HG03439 (cell line): ENCODE measurements around the gene ZXDA.
"Not testable (repeated sequence)": the region's sequence is repeated elsewhere in the genome, so short reads cannot be mapped to it uniquely, and the experiment has no call there.

Source experiments
- ATAC-seq: cut with Tn5 transposase; IDR thresholded peaks from one replicate; pipeline ENCODE4 v1.9.1; 2021; ENCODE audit warnings: mild to moderate bottlenecking, moderate library complexity; ENCODE audit not compliant: unreplicated experiment

Gene ZXDA

DNA sequence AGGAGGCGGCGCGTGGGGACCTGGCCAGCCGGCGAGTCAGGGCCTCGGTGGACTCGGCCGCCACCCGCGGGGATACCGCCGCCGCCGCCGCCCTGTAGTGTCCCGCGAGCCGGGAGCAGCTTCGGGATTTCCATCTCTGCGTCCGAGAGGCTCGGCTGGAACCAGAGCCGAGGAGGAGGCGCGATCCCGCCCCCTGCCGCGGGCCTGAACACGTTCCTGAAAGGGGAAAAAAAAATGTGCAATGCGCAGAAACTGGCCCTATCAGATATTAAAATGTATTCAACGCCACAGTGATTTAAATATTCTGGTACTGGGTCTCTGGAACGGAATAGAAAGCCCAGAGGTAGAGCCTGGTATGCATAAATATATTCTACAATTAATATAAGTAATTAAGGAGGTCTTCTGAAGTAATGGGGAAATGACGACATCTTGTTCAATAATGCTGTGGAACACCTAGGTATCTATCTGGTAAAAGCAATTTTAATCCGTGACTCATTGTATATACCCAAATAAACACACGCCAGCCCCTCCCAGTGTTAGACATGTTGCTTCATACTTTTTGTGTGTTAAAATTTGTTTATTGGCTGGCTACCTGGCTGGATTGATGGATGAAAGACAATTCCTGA, at the start of gene ZXDA:
Gene ZXDA, minus strand, starts transcription at position 172 of the 626 bp plus-strand sequence. Its CDS starts 38 bp downstream, at position 134.
- ATAC-seq, result peak; percentile 79

- ATAC-seq, result no peak
Measured at GRCh38 chrX:57952320-57952678, 42.0 kb upstream of the ZXDA start.

- no peak for ATAC-seq
Measured at GRCh38 chrX:57951666-57952319, 41.5 kb upstream of the ZXDA start.

DNA sequence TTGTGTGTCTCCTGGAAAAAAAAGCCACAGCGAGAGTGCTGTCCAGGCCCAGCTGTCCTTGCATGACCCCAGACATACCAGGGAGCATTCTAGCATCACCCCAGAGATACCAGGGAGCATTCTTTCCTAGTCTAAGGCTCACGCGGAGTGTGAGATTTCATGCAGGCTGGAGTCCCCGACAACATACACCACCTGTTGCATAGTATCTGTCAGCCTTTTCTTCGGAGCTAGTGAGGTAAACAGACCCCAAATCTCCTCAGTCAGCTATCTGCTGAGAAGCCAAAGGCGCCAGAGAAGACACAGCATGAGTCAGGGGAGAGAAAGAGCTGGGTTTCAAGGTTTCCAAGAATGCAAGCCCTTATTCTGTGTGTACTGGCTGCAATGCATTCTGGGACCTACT, 23.1 kb upstream of the ZXDA start:
- no peak for ATAC-seq

GRCh38 chrX:57932266-57932665, 22.0 kb upstream of the ZXDA start:
- no peak for ATAC-seq

DNA sequence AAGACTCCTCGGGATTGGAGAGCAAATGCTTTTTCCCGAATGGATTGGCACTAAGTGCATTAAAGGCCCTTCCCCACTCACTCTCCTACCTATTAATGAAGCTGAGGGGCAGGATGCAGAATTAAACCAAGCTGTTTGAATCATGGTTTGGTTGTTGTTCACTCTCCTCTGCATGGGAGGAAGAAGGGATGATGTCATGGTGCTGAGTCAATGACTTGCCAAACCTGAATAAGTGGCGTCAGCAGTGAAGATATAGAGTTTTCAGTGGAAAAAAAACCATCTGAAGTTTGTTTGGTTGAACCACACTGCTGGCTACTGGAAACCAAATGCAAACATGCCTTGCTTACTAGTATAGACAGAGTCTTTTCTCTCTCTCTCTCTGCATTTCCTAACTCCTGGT, 19.8 kb upstream of the ZXDA start:
- no peak for ATAC-seq

DNA sequence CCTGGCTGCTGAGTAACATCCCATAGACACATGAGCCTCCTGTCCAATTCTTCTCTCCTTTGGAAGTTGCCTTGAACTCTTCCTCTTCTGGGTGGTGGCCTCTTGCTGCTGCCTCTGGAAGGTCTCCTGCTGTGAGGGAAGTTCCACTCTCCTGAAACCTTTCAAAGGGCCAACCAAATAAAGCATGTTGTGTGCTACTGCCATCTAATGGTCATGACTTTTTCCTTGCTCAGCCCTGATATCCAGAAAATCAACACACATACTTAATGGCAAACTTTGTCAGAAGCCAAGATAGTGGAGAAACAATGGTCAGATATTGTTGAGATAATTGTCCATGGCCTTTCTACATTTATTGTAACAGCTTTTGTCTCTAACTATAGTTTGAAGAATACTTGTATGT, 19.1 kb upstream of the ZXDA start:
- no peak for ATAC-seq

GRCh38 chrX:57925806-57926205, 15.5 kb upstream of the ZXDA start:
- ATAC-seq, result no peak

GRCh38 chrX:57918750-57919436, 8.6 kb upstream of the ZXDA start:
- no peak for ATAC-seq

DNA sequence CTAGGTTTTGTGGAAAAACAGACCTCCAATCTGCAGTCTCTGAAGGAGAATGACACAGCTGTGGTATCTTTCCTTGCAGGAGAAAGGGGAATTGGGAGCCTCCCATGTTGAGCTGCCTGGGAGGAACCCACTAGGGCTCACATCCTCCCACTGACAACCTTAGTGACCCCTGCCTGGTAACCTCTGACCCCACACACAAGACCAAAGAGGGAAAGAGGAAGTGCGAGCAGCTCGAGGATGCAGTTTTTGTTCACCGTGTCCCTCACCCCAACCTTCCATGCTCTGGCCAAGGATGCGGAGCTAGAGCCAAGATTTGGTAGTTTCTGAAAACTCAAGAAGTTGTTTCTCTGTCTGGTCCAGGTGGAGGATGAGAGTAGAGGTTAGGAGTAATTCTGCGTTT, 5.4 kb upstream of the ZXDA start:
- ATAC-seq, result no peak

- ATAC-seq, result peak; percentile 78
Measured at GRCh38 chrX:57909595-57910286, 517 bp downstream of the ZXDA start.

- ATAC-seq, result not testable (repeated sequence)
Measured at GRCh38 chrX:57908972-57909594, 1.2 kb downstream of the ZXDA start.

DNA sequence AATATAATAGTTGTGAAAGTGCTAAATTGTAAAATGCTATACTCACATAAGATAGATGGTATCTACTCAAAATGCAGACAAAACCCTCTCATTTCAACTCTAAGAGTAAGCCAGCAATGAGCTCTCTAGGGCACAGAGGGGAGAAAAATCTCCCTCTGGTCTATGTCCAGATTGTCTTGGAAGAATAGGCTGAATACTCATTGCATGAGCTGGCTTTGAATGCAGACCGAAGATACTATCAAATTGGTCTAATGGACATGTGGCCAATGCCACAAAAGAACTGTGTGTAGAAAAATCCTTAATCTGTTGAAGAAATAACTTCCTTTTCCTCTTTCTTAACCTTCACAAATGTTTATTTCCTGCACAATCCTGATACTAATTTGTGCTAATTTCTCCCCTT, 3.5 kb downstream of the ZXDA start:
- ATAC-seq, result no peak

DNA sequence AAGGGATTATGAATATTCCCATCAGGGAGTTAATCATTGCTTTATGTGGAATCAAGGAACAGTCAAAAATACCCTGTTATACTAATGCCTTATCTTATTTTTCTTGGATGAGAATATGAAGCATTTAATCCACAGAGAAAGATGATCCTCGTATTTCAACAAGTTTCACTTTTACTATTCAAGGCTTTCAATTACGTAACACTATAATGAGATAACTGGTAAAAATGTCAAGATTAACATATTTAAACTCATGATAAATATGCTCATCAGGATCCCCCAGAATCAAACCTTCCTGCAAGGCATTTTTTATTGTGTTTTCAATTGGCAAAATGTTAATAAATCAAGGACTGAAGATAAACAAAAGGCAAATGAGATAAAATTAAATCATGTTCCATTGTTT, 5.1 kb downstream of the ZXDA start:
- ATAC-seq, result no peak

- no peak for ATAC-seq
Measured at GRCh38 chrX:57904176-57904880, 5.9 kb downstream of the ZXDA start.

DNA sequence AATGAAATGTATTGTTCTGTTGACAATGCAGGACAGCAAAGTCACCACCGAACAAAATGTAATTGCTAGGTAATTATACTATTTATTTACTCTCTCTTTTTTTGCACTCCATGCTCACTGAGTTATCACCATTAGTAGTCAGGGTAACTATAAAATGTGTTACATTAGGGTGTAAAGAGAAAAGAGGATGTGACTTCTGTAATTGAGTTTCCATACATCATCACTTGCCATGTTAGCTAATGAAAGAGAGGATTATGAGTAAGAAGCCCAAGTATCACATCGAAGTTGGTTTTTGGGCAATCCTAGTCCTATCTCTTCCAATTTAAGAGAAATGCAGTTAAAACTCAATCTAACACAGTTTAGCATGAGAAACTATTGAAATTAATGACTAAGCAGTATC, 7.6 kb downstream of the ZXDA start:
- no peak for ATAC-seq

DNA sequence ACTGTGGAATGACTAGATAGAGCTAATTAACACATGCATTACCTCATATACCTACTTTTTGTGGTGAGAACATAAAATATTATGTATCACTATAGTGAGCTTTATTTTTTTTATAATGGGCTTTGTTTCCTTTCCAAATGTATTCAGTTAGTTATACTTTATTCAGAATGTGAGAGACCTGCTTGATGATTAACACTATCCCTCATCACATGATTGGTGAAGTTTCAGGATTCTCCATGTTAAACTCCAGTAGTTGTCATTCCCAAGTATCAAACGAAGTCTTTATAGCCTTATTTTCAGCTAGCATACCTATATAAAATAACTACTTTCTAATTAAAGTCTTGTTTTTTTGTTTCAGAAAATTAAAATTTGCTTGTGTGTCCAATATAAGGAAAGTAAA, 8.8 kb downstream of the ZXDA start:
- ATAC-seq, result no peak

- no peak for ATAC-seq
Measured at GRCh38 chrX:57900975-57901374, 9.3 kb downstream of the ZXDA start.

GRCh38 chrX:57899906-57900305, 10.4 kb downstream of the ZXDA start:
- ATAC-seq, result no peak

DNA sequence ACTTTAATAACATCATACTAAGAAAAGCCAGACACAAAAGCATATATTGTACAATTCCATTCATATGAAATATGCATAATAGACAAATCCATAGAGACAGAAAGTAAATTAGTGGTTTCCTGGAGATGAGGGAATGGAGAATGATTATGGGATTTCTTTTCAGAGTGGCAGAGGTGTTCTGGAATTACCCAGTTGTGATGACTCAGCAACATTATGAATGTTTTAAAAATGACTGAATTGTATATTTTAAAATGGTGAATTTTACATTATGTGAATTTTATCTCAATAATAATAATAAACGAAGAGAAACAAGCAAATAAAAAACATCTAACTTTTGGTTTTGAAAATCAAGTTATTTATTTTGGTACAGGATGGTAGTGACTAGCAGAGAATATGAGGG, 11.2 kb downstream of the ZXDA start:
- no peak for ATAC-seq

- no peak for ATAC-seq
Measured at GRCh38 chrX:57871463-57871862, 38.8 kb downstream of the ZXDA start.
